ENCODE results near the gene IGSF21. TPM values are rescaled to one million over a fixed set of nuclear protein-coding genes. Genes with fewer than 3 reads are reported as not detected.

Gene IGSF21
- total and polyA plus RNA-seq, 2 of the 8 experiments (the other 6 are each of a cell fraction or from before 2014, with no cell fraction given): 22.5 to 28.5 TPM

DNA sequence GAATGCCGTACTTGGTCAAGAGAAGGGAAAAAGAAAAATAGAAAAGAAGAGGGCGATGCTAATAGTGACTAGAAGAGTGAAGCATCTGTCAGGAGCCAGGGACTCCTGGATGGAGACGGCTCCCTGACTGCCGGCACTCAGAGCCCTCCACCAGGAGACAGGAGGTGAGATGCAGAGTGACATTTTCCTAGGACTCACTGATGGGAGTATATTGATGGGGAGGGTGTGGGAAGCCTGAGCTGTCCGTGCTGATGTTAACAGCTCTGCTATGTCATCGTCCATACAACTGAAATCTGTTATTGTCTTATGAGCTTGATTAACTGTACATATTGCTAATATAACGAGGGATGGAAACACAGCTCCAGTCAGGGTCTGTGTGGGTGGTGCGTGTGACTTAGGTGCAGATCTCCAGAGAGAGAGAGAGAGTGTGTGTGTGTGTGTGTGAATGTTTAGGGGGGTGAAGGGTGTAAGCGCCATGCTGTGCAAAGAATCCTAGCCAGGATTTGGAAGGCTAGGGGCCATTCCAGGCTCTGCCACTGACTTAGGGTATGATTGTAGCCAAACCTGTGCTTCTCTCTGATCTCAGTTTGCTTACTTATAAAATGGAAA is 250.1 kb downstream of the IGSF21 start:
- Histone ChIP-seq H3K79me2 (ENCODE audit: control insufficient read depth in 1 of 2, insufficient read depth in 2 of 2, low read length in 2 of 2) (no peaks in the 10 kb centered on the region), H3K79me1 (ENCODE audit: low read depth, low read length) (no peaks in the 10 kb centered on the region), H2AK5ac (ENCODE audit: low read depth, low read length) (no peak overlapping the region), H3K27ac (ENCODE audit: low read depth, low read length) (no peak overlapping the region), H3K4ac (replicated peaks; ENCODE audit: insufficient read length, low read depth, low read length) (no peak overlapping the region), H4K8ac (ENCODE audit: extremely low read depth, insufficient read depth, low read length) (no peak overlapping the region), H2AFZ (ENCODE audit: low read length) (no peak overlapping the region), H3K27me3 (replicated peaks in 1 of 4; ENCODE audit: control insufficient read depth in 3 of 4, extremely low read depth in 1 of 4, insufficient read depth in 3 of 4, low read length in 3 of 4) (no peaks in the 10 kb centered on the region), H2BK120ac (replicated peaks; ENCODE audit: low read depth, low read length) (no peak overlapping the region), H3K23me2 (ENCODE audit: low read depth, low read length) (peaks cover 8% of the 10 kb centered on the region; the same call in 1 of the 2 replicates), H3K9ac (replicated peaks in 1 of 4; ENCODE audit: extremely low read depth in 1 of 4, low read depth in 3 of 4, low read length in 3 of 4) (no peak overlapping the region), H3K18ac (ENCODE audit: extremely low read depth, low read length) (no peak overlapping the region), H2BK15ac (ENCODE audit: low read length) (no peak overlapping the region), H4K5ac (ENCODE audit: insufficient read length, low read depth, low read length) (no peak overlapping the region), H3K23ac (ENCODE audit: insufficient read length) (no peak overlapping the region), H2BK5ac (ENCODE audit: low read depth, low read length) (no peak overlapping the region), H3K36me3 (ENCODE audit: control insufficient read depth in 2 of 4, insufficient read depth in 4 of 4, low read length in 3 of 4) (no peaks in the 10 kb centered on the region), H3K4me1 (replicated peaks in 1 of 4; ENCODE audit: control insufficient read depth in 3 of 4, insufficient read depth in 4 of 4, low read length in 3 of 4) (peaks cover 0 to 2% (median 0%) of the 10 kb centered on the region in 4 experiments; a peak in 3 of 7 replicates), H4K91ac (replicated peaks; ENCODE audit: insufficient read length, low read length) (peak overlapping the region; percentile 66), H3K14ac (ENCODE audit: insufficient read length) (no peak overlapping the region), H3K4me2 (ENCODE audit: insufficient read depth in 1 of 2, low read depth in 2 of 2, low read length in 2 of 2) (no peak overlapping the region), H4K20me1 (replicated peaks in 1 of 2; ENCODE audit: control insufficient read depth in 1 of 2, insufficient read depth in 2 of 2, low read length in 2 of 2) (no peaks in the 10 kb centered on the region), H3K56ac (replicated peaks; ENCODE audit: insufficient read length, low read depth, low read length) (no peak overlapping the region), H3K4me3 (ENCODE audit: extremely low read depth in 1 of 4, insufficient read depth in 2 of 4, low read depth in 3 of 4, low read length in 4 of 4) (no peak overlapping the region), H2BK12ac (ENCODE audit: low read depth, low read length) (no peak overlapping the region), H3K9me3 (ENCODE audit: insufficient read depth in 2 of 2, low read depth in 1 of 2, low read length in 1 of 2) (no peaks in the 10 kb centered on the region), H2BK20ac (ENCODE audit: low read length) (0 out of 2 replicates have a peak overlapping the region, but pooled peaks have one; percentile 6)
- CTCF ChIA-PET (ENCODE audit: partially characterized antibody): interaction anchor here (0.6 to 1.1 kb wide), 3 partner anchors 11 to 506 kb away, joined by 3 to 5 read pairs (median 3); no protein-coding TSS in a partner anchor
- DNase-seq (ENCODE audit: low read depth in 1 of 2, low spot score in 2 of 2) (no peak), FAIRE-seq (no peak)
- POLR2A ChIA-PET (ENCODE audit: partially characterized antibody): no interaction called here
- 73% methylated on average over 9 of the region's 9 CpGs; no CpG with 5 or more reads in 1 of the 2 experiments for WGBS, 2 experiments (ENCODE audit: extremely low coverage in 1 of 2, insufficient coverage in 1 of 2, insufficient read length in 1 of 2, insufficient replicate concordance in 2 of 2, low coverage in 1 of 2, low lambda C conversion rate in 2 of 2, missing lambda C conversion rate in 1 of 2)
- TF ChIP-seq GTF2F1 (IDR thresholded peaks at IDR 0.05; ENCODE audit: borderline replicate concordance, low read depth, low read length): no peak
- TF ChIP-seq ZNF274 (IDR thresholded peaks at IDR 0.05; ENCODE audit: borderline replicate concordance, extremely low read depth, low read length): no peak
- TF ChIP-seq, protein P1, sequence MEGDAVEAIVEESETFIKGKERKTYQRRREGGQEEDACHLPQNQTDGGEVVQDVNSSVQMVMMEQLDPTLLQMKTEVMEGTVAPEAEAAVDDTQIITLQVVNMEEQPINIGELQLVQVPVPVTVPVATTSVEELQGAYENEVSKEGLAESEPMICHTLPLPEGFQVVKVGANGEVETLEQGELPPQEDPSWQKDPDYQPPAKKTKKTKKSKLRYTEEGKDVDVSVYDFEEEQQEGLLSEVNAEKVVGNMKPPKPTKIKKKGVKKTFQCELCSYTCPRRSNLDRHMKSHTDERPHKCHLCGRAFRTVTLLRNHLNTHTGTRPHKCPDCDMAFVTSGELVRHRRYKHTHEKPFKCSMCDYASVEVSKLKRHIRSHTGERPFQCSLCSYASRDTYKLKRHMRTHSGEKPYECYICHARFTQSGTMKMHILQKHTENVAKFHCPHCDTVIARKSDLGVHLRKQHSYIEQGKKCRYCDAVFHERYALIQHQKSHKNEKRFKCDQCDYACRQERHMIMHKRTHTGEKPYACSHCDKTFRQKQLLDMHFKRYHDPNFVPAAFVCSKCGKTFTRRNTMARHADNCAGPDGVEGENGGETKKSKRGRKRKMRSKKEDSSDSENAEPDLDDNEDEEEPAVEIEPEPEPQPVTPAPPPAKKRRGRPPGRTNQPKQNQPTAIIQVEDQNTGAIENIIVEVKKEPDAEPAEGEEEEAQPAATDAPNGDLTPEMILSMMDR (IDR thresholded peaks at IDR 0.05; ENCODE audit: control extremely low read depth in 1 of 3, insufficient read depth in 1 of 3, low read depth in 1 of 3, low read length in 3 of 3): no peak
